Fibroblast of the aortic adventitia (primary cell): ENCODE data around the gene LIPA. TPM values are rescaled to one million over a fixed set of nuclear protein-coding genes. Genes with fewer than 3 reads are reported as not detected.
"Not testable (repeated sequence)": the region's sequence is repeated elsewhere in the genome, so short reads cannot be mapped to it uniquely, and the experiment has no call there.

ENCODE experiments used
- DNase-seq: peaks from one replicate; pipeline ENCODE4 v3.0.0-alpha.2; 2010; ENCODE audit warnings: low read depth
- H3K4me3 ChIP-seq: 2 replicates; pipeline ENCODE4 v1.5.1; 2011; ENCODE audit warnings: low read depth, mild to moderate bottlenecking, control low read depth, low read length, moderate library complexity
- CTCF ChIP-seq: IDR thresholded peaks from 2 replicates; pipeline ENCODE4 v1.5.1; 2011; ENCODE audit warnings: mild to moderate bottlenecking, low read length, control low read depth, inconsistent platforms; ENCODE audit not compliant: insufficient read depth
- total RNA-seq: library from RNA; depleted of rRNA; stranded (reverse); fragments of >200 nt; gene quantifications from 2 replicates; pipeline ENCODE4 v1.2.3, GENCODE V29; 2012; ENCODE audit warnings: low replicate concordance

The LIPA gene
- total RNA-seq, 1 donor = 55.2 TPM

DNA sequence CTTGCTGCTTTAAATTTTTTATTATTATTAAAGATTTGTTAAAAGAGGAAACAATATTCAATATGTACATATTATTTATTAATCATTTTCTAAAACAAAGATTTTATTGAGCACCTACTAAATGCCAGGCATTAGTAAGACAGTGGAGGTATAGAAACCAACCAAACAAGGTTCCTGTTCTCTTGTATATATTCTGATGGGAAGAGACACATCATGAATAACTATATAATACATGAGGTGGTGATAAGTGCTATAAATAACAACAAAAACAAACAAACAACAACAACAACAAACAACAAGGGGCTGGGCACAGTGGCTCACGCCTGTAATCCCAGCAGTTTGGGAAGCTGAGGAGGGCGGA is 630 bp upstream of the LIPA start:
- DNase-seq = no peak
- H3K4me3 ChIP-seq = peak overlapping the region; percentile 25
- TF ChIP-seq CTCF = no peak

DNA sequence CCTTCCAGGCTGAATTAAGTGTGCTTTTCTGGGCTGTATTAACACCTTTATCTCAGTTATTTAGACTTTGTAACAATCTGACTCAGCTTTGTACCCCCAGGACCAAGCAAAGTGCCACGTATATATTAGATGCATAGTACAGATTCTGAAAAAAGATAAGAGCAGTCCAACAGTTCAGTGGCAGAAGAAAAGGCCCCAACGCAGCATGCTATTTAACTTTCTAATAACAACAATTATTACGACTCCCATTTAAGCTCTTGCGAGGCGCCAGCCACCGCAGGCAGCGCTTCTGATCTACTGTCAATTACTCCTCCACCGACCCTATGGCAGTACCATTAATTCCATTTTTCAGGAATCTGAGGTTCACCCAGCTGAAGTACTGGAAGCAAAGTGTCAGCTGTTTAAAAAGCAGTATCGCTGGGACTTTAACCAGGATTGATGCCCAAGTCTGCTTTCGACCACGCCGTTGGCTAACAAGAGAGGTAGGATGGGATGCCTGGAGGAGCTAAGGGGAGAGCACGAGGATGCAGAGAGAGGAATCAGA is 638 bp downstream of the LIPA start:
- no peak for TF ChIP-seq CTCF
- DNase-seq = peak; percentile 44
- peak overlapping the region; percentile 92 for H3K4me3 ChIP-seq

DNA sequence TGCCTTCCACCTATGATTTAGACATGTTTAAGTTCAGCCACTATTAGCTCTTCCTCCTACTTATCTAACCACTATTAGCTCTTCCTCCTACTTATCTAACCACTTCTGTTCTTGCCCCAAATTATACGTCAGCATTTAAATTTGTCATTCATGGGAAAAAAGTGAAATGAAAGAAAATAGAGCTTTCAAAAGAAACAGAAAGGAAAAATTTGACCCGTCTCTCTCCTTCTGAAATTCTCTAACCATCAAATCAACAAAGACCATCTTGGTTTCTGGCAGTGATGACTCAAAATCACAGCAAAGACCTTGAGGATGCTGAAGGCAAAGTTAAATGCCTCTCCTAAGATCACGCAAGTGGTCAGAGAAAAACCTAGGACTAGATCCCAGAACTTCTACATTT is 2.6 kb downstream of the LIPA start:
- DNase-seq = no peak
- TF ChIP-seq CTCF = no peak
- H3K4me3 ChIP-seq = no peak overlapping the region

DNA sequence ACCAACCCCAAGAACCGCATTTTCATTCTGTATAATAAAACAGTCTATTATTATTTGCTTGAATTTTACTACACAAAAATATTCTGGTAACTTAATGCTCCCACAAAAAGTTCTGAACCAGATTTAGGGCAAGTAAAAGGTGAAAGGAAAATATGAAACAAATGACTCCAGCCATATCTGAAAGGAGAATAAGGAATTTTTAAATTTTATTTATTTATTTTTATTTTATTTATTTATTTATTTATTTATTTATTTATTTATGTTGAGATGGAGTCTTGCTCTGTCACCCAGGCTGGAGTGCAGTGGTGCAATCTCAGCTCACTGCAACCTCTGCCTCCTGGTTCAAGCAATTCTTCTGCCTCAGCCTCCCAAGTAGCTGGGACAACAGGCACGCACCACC is 4.0 kb downstream of the LIPA start:
- not testable (repeated sequence) for DNase-seq, H3K4me3 ChIP-seq

DNA sequence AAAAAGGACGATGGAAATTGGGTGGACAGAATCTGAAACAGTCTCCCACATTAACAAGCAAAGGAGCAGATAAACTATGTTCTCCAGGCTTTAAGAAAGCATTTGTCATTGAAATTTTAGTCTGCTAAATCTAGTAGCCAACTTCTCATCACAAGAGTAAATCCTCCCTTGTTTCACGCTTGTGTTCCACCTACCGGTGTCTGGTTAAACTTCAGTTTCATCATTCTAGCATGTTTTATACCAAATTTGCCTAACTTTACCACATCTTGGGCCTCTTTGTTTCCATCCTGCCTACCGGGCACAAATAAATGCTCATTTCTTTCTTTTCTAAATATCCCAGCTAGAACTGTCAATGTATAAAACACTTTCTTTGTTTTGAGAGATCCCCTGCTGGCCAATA is 5.8 kb downstream of the LIPA start:
- DNase-seq = no peak
- H3K4me3 ChIP-seq = no peak overlapping the region
- TF ChIP-seq CTCF = no peak

- no peak overlapping the region for H3K4me3 ChIP-seq
- DNase-seq = no peak
- TF ChIP-seq CTCF = no peak
Observed at GRCh38 chr10:89242840-89243568, 8.6 kb downstream of the LIPA start.

DNA sequence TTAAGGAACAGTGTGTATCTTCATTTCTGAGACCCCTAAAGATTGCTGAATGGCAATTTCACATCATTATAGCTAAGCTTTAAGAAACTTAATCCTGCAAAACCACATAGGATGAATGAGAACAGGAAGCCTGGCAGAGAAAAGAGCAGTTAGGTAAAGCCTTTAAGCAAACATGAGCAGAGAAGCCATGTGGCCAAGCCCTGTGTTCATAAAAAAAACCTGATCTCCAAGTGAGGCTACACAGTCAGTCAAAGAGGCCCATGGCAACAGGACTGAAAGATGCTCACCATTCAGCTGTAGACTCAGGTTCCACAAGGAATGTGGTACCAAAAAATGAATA is 9.3 kb downstream of the LIPA start:
- no peak for TF ChIP-seq CTCF
- H3K4me3 ChIP-seq = no peak overlapping the region
- no peak for DNase-seq
